Renal cortex interstitium (tissue), 3 donors: ENCODE data around the gene EPB41L1. TPM values are rescaled to one million over a fixed set of nuclear protein-coding genes. Genes with fewer than 3 reads are reported as not detected.

Experiments used
- polyA plus RNA-seq, 3 donors: library from polyadenylated mRNA; unstranded; fragments of 120-200 nt; gene quantifications; one replicate each; pipeline ENCODE4 v1.2.1, GENCODE V29; 2013; ENCODE audit not compliant: insufficient read length in 3 of 3

EPB41L1 gene
- polyA plus RNA-seq, 3 donors, result 53.2 to 68.1 (median 62.4) TPM

Other genes starting within 250 kb of the EPB41L1 start
- gene SCAND1, start 200.2 kb upstream of the EPB41L1 start, polyA plus RNA-seq, result 10 to 100 TPM; 20.7 to 56.8 (median 52.6) TPM
- under 1 TPM; 0.66 to 0.93 (median 0.91) TPM for gene CNBD2, start 186.2 kb upstream of the EPB41L1 start, polyA plus RNA-seq
- 10 to 100 TPM; 41.0 to 44.1 (median 42.1) TPM for gene AAR2, start 81.7 kb downstream of the EPB41L1 start, polyA plus RNA-seq
- gene DLGAP4, start 151.6 kb downstream of the EPB41L1 start, polyA plus RNA-seq, result 10 to 100 TPM; 51.6 to 75.1 (median 66.5) TPM